Astrocyte (in vitro differentiated cells and primary cell): Measurements from ENCODE around the gene MTA1. TPM values are rescaled to one million over a fixed set of nuclear protein-coding genes. Genes with fewer than 3 reads are reported as not detected.

ENCODE experiments used
- DNase-seq: peaks from one replicate; pipeline ENCODE4 v3.0.0-alpha.2; 2010; ENCODE audit warnings: low read depth
- FAIRE-seq: peaks from 2 replicates; lab custom pipeline; 2011; peaks lifted over from hg19 to GRCh38; lab: Jason Lieb, UNC
- H2AFZ ChIP-seq: 2 replicates; pipeline ENCODE4 v1.6.0; 2012; ENCODE audit warnings: low read depth, low read length, inconsistent platforms
- H3K27ac ChIP-seq: 2 replicates; pipeline ENCODE4 v1.5.1; 2011; ENCODE audit warnings: low read depth, low read length, inconsistent platforms
- H3K27me3 ChIP-seq: 2 replicates; pipeline ENCODE4 v1.6.0; 2011; ENCODE audit warnings: low read length, inconsistent platforms; ENCODE audit not compliant: insufficient read depth
- H3K36me3 ChIP-seq: 2 replicates; pipeline ENCODE4 v1.5.1; 2011; ENCODE audit warnings: low read length, inconsistent platforms; ENCODE audit not compliant: insufficient read depth
- H3K4me1 ChIP-seq: 2 replicates; pipeline ENCODE4 v1.5.1; 2011; ENCODE audit warnings: low read length, inconsistent platforms; ENCODE audit not compliant: insufficient read depth
- H3K4me2 ChIP-seq: 2 replicates; pipeline ENCODE4 v1.6.0; 2012; ENCODE audit warnings: low read length, inconsistent platforms
- H3K4me3 ChIP-seq: 2 replicates; pipeline ENCODE4 v1.5.1; 2011; ENCODE audit warnings: low read depth, mild to moderate bottlenecking, low read length, inconsistent platforms; ENCODE audit not compliant: insufficient read depth
- H3K79me2 ChIP-seq: 2 replicates; pipeline ENCODE4 v1.6.0; 2012; ENCODE audit warnings: mild to moderate bottlenecking, low read length, inconsistent platforms; ENCODE audit not compliant: insufficient read depth
- H3K9ac ChIP-seq: 2 replicates; pipeline ENCODE4 v1.6.0; 2012; ENCODE audit warnings: mild to moderate bottlenecking, low read length, inconsistent platforms
- H3K9me3 ChIP-seq: 2 replicates; pipeline ENCODE4 v1.5.1; 2012; ENCODE audit warnings: low read depth, mild to moderate bottlenecking, low read length, inconsistent platforms; ENCODE audit not compliant: insufficient read depth
- H4K20me1 ChIP-seq: 2 replicates; pipeline ENCODE4 v1.6.0; 2012; ENCODE audit warnings: low read length, inconsistent platforms; ENCODE audit not compliant: insufficient read depth
- H3K27ac Mint-ChIP-seq: one replicate; pipeline ENCODE4 v1.8.0; 2021; ENCODE audit warnings: mild to moderate bottlenecking, mixed read lengths; ENCODE audit not compliant: unreplicated experiment
- H3K27me3 Mint-ChIP-seq: one replicate; pipeline ENCODE4 v1.8.0; 2021; ENCODE audit warnings: low read depth, mixed read lengths; ENCODE audit not compliant: unreplicated experiment
- H3K36me3 Mint-ChIP-seq: one replicate; pipeline ENCODE4 v1.8.0; 2021; ENCODE audit warnings: low read depth, mixed read lengths; ENCODE audit not compliant: unreplicated experiment
- H3K4me1 Mint-ChIP-seq: one replicate; pipeline ENCODE4 v1.8.0; 2021; ENCODE audit warnings: low read depth, mixed read lengths; ENCODE audit not compliant: unreplicated experiment
- H3K4me3 Mint-ChIP-seq: one replicate; pipeline ENCODE4 v1.8.0; 2021; ENCODE audit warnings: mild to moderate bottlenecking, moderate library complexity, mixed read lengths; ENCODE audit not compliant: unreplicated experiment
- H3K9me3 Mint-ChIP-seq: one replicate; pipeline ENCODE4 v1.8.0; 2021; ENCODE audit warnings: mild to moderate bottlenecking, mixed read lengths; ENCODE audit not compliant: unreplicated experiment
- EZH2 ChIP-seq: IDR thresholded peaks from 2 replicates; pipeline ENCODE4 v1.6.1; 2012; ENCODE audit warnings: mild to moderate bottlenecking, low read length, inconsistent platforms; ENCODE audit not compliant: insufficient read depth
- total RNA-seq: library from RNA; stranded (reverse); gene quantifications from 2 replicates; pipeline ENCODE4 v1.2.1, GENCODE V29; 2021
- TF ChIP-seq, protein P1 (sequence below): IDR thresholded peaks from 2 replicates; pipeline ENCODE4 v1.5.1; 2011; ENCODE audit warnings: low read depth, mild to moderate bottlenecking, inconsistent platforms, low read length, moderate library complexity; ENCODE audit not compliant: insufficient read depth

The MTA1 gene
- total RNA-seq, 1 donor from 2014 or later = 111 TPM

DNA sequence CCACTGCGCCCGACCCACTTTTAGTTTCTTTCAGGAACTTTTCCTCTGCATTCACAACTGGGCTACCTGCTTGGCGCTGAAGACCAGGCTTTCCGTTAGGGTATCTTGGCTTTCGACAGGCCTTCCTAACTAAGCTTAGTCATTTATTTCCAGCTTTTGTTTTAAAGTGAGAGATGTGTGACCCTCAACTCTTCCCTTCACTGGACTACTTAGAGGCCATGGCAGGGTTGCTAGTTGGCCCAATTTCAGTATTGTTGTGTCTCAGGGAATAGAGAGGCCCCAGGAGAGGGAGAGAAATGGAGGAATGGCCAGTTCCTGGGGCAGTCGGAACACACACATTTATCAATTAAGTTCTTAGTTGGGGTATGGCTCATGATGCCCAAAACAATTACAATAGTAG is 10.4 kb downstream of the MTA1 start:
- peaks cover 87% of the 10 kb centered on the region for H4K20me1 ChIP-seq

GRCh38 chr14:105430565-105430964 is 10.9 kb downstream of the MTA1 start:
- peaks cover 91% of the 10 kb centered on the region for H3K79me2 ChIP-seq
- Mint-ChIP-seq H3K27me3 (no peaks in the 10 kb centered on the region), H3K9me3 (peaks cover 2% of the 10 kb centered on the region), H3K4me1 (peaks cover 7% of the 10 kb centered on the region), H3K4me3 (no peak overlapping the region), H3K27ac (peak overlapping the region; percentile 69), H3K36me3 (peaks cover 20% of the 10 kb centered on the region)
- peaks cover 87% of the 10 kb centered on the region for H4K20me1 ChIP-seq
- no peak overlapping the region for H3K4me3 ChIP-seq
- DNase-seq (peak; percentile 52), FAIRE-seq (no peak)
- no peak overlapping the region for H3K9ac ChIP-seq
- TF ChIP-seq EZH2 = no peak
- TF ChIP-seq, protein P1, sequence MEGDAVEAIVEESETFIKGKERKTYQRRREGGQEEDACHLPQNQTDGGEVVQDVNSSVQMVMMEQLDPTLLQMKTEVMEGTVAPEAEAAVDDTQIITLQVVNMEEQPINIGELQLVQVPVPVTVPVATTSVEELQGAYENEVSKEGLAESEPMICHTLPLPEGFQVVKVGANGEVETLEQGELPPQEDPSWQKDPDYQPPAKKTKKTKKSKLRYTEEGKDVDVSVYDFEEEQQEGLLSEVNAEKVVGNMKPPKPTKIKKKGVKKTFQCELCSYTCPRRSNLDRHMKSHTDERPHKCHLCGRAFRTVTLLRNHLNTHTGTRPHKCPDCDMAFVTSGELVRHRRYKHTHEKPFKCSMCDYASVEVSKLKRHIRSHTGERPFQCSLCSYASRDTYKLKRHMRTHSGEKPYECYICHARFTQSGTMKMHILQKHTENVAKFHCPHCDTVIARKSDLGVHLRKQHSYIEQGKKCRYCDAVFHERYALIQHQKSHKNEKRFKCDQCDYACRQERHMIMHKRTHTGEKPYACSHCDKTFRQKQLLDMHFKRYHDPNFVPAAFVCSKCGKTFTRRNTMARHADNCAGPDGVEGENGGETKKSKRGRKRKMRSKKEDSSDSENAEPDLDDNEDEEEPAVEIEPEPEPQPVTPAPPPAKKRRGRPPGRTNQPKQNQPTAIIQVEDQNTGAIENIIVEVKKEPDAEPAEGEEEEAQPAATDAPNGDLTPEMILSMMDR = no peak
- no peaks in the 10 kb centered on the region for H3K27me3 ChIP-seq
- no peak overlapping the region for H2AFZ ChIP-seq
- peaks cover 10% of the 10 kb centered on the region for H3K4me1 ChIP-seq
- H3K4me2 ChIP-seq = peak overlapping the region; percentile 22
- H3K27ac ChIP-seq = peak overlapping the region; percentile 30
- no peaks in the 10 kb centered on the region for H3K36me3 ChIP-seq
- no peaks in the 10 kb centered on the region for H3K9me3 ChIP-seq

More for the DNA sequence above, 10.4 kb downstream of the MTA1 start:
- peaks cover 2% of the 10 kb centered on the region for H3K9me3 Mint-ChIP-seq
- FAIRE-seq (no peak), DNase-seq (no peak)
- H3K27me3 ChIP-seq = no peaks in the 10 kb centered on the region
- peaks cover 91% of the 10 kb centered on the region for H3K79me2 ChIP-seq
- H3K36me3 Mint-ChIP-seq = peaks cover 20% of the 10 kb centered on the region
- H3K27me3 Mint-ChIP-seq = no peaks in the 10 kb centered on the region
- no peak overlapping the region for H3K4me3 Mint-ChIP-seq
- no peak overlapping the region for H3K27ac ChIP-seq
- peaks cover 10% of the 10 kb centered on the region for H3K4me1 ChIP-seq
- no peak overlapping the region for H3K4me3 ChIP-seq
- no peak overlapping the region for H3K27ac Mint-ChIP-seq
- H3K4me1 Mint-ChIP-seq = peaks cover 7% of the 10 kb centered on the region
- TF ChIP-seq EZH2 = no peak
- TF ChIP-seq, protein P1 = no peak
- no peaks in the 10 kb centered on the region for H3K9me3 ChIP-seq
- H3K4me2 ChIP-seq = no peak overlapping the region
- no peak overlapping the region for H3K9ac ChIP-seq
- H2AFZ ChIP-seq = no peak overlapping the region
- H3K36me3 ChIP-seq = no peaks in the 10 kb centered on the region

- Mint-ChIP-seq H3K4me3 (no peak overlapping the region), H3K27ac (no peak overlapping the region), H3K27me3 (no peaks in the 10 kb centered on the region), H3K4me1 (peaks cover 7% of the 10 kb centered on the region), H3K9me3 (peaks cover 2% of the 10 kb centered on the region), H3K36me3 (peaks cover 20% of the 10 kb centered on the region)
- Histone ChIP-seq H3K36me3 (no peaks in the 10 kb centered on the region), H3K9ac (no peak overlapping the region), H3K27ac (peak overlapping the region; percentile 30), H3K4me3 (no peak overlapping the region), H3K27me3 (no peaks in the 10 kb centered on the region), H3K4me2 (peak overlapping the region; percentile 22), H2AFZ (no peak overlapping the region), H3K79me2 (peaks cover 91% of the 10 kb centered on the region), H3K9me3 (no peaks in the 10 kb centered on the region), H4K20me1 (peaks cover 89% of the 10 kb centered on the region), H3K4me1 (peaks cover 10% of the 10 kb centered on the region)
- DNase-seq (no peak), FAIRE-seq (no peak)
- TF ChIP-seq, protein P1 = no peak
- no peak for TF ChIP-seq EZH2
These were observed 11.6 kb downstream of the MTA1 start for GRCh38 chr14:105431256-105431655.
